GM23338 (cell line): Measurements from ENCODE around the gene CEP295NL. TPM values are rescaled to one million over a fixed set of nuclear protein-coding genes. Genes with fewer than 3 reads are reported as not detected.
A peak's percentile ranks its signal among the peaks of the same experiment; 100 is the strongest.
"Not testable (repeated sequence)": the region's sequence is repeated elsewhere in the genome, so short reads cannot be mapped to it uniquely, and the experiment has no call there.

Source experiments
- ATAC-seq: fragments of 200-7000 bp; cut with Tn5 transposase; 3 replicates; pipeline ENCODE4 v1.9.1; 2020
- DNase-seq: peaks from one replicate; pipeline ENCODE4 v3.0.0-alpha.2; 2015; ENCODE audit warnings: low spot score
- H2AFZ ChIP-seq: fragments of 200-600 bp; sonication (generic); 2 replicates; pipeline ENCODE4 v1.8.0; 2016; ENCODE audit warnings: antibody characterized with exemption, mild to moderate bottlenecking, moderate library complexity
- H3F3A ChIP-seq: fragments of 200-600 bp; sonication (generic); replicated peaks from 2 replicates; pipeline ENCODE4 v1.8.0; 2017; ENCODE audit warnings: antibody characterized with exemption, mixed run types, low read depth
- H3K27ac ChIP-seq: fragments of 200-600 bp; sonication (generic); 2 replicates; pipeline ENCODE4 v1.6.1; 2016; ENCODE audit warnings: low read depth
- H3K27me3 ChIP-seq: fragments of 200-600 bp; sonication (generic); 2 replicates; pipeline ENCODE4 v1.8.0; 2016; ENCODE audit warnings: mild to moderate bottlenecking, mixed run types, moderate library complexity; ENCODE audit not compliant: insufficient read depth
- H3K36me3 ChIP-seq: fragments of 200-600 bp; sonication (generic); 2 replicates; pipeline ENCODE4 v1.8.0; 2016; ENCODE audit warnings: mild to moderate bottlenecking; ENCODE audit not compliant: insufficient read depth
- H3K4me1 ChIP-seq: fragments of 200-600 bp; sonication (generic); 2 replicates; pipeline ENCODE4 v1.8.0; 2016; ENCODE audit warnings: mild to moderate bottlenecking, moderate library complexity; ENCODE audit not compliant: insufficient read depth
- H3K4me2 ChIP-seq: fragments of 200-600 bp; sonication (generic); 2 replicates; pipeline ENCODE4 v1.7.1; 2017; ENCODE audit warnings: mixed run types
- H3K4me3 ChIP-seq: fragments of 200-600 bp; sonication (generic); 2 replicates; pipeline ENCODE4 v1.6.1; 2016; ENCODE audit warnings: mixed run types
- H3K79me2 ChIP-seq: fragments of 200-600 bp; sonication (generic); replicated peaks from 2 replicates; pipeline ENCODE4 v1.8.0; 2017; ENCODE audit warnings: mild to moderate bottlenecking; ENCODE audit not compliant: insufficient read depth
- H3K9me2 ChIP-seq: fragments of 200-600 bp; sonication (generic); 2 replicates; pipeline ENCODE4 v1.8.0; 2017; ENCODE audit not compliant: insufficient read depth
- H4K20me1 ChIP-seq: fragments of 200-600 bp; sonication (generic); replicated peaks from 2 replicates; pipeline ENCODE4 v1.8.0; 2017; ENCODE audit warnings: mild to moderate bottlenecking; ENCODE audit not compliant: insufficient read depth
- H3K27ac Mint-ChIP-seq: 2 replicates; pipeline ENCODE4 v1.8.0; 2020; ENCODE audit warnings: inconsistent platforms, mild to moderate bottlenecking, moderate library complexity, mixed read lengths
- H3K27me3 Mint-ChIP-seq: 3 replicates; pipeline ENCODE4 v1.8.0; 2022; ENCODE audit warnings: low read depth, mild to moderate bottlenecking, moderate library complexity, mixed read lengths, inconsistent platforms; ENCODE audit not compliant: insufficient read depth, poor library complexity
- H3K36me3 Mint-ChIP-seq: 3 replicates; pipeline ENCODE4 v1.8.0; 2021; ENCODE audit warnings: low read depth, mild to moderate bottlenecking, inconsistent platforms, moderate library complexity, mixed read lengths
- H3K4me1 Mint-ChIP-seq: 3 replicates; pipeline ENCODE4 v1.8.0; 2020; ENCODE audit warnings: mild to moderate bottlenecking, inconsistent platforms, mixed read lengths
- H3K4me3 Mint-ChIP-seq: 3 replicates; pipeline ENCODE4 v1.8.0; 2021; ENCODE audit warnings: moderate library complexity, mild to moderate bottlenecking, inconsistent platforms, mixed read lengths
- H3K9me3 Mint-ChIP-seq: 3 replicates; pipeline ENCODE4 v1.8.0; 2020; ENCODE audit warnings: moderate library complexity, mild to moderate bottlenecking, inconsistent platforms, mixed read lengths
- CREB1 ChIP-seq: fragments of 250-450 bp; sonication (Bioruptor Pico); IDR thresholded peaks from 2 replicates; pipeline ENCODE4 v1.5.0; 2020; ENCODE audit warnings: low read depth, mild to moderate bottlenecking, moderate library complexity
- EZH2phosphoT487 ChIP-seq: fragments of 200-600 bp; sonication (generic); IDR thresholded peaks from one replicate; pipeline ENCODE4 v1.8.1; 2018; ENCODE audit warnings: antibody characterized with exemption; ENCODE audit not compliant: unreplicated experiment
- JUNB ChIP-seq: IDR thresholded peaks from one replicate; pipeline ENCODE4 v1.6.1; 2016; ENCODE audit warnings: antibody characterized with exemption; ENCODE audit not compliant: unreplicated experiment
- NANOG ChIP-seq: IDR thresholded peaks from 2 replicates; pipeline ENCODE4 v1.6.1; 2016; ENCODE audit warnings: antibody characterized with exemption, borderline replicate concordance
- POLR2AphosphoS5 ChIP-seq: IDR thresholded peaks from 2 replicates; pipeline ENCODE4 v1.6.1; 2016; ENCODE audit warnings: antibody characterized with exemption, low read depth
- STAT1 ChIP-seq: IDR thresholded peaks from one replicate; pipeline ENCODE4 v1.6.1; 2016; ENCODE audit warnings: antibody characterized with exemption; ENCODE audit not compliant: unreplicated experiment
- ZNF114 ChIP-seq: fragments of 250-450 bp; sonication (Bioruptor Pico); IDR thresholded peaks from 2 replicates; pipeline ENCODE4 v1.5.0; 2020; ENCODE audit warnings: mild to moderate bottlenecking, moderate library complexity
- ZNF331 ChIP-seq: fragments of 250-450 bp; sonication (Bioruptor Pico); IDR thresholded peaks from 2 replicates; pipeline ENCODE4 v1.5.0; 2020; ENCODE audit warnings: low read depth, mild to moderate bottlenecking, moderate library complexity
- polyA plus RNA-seq: library from polyadenylated mRNA; unstranded; fragments of >200 nt; fragmentation: Nextera tagmentation; extraction: Ambion mirVana; gene quantifications from 2 replicates; pipeline ENCODE4 v1.2.1, GENCODE V29; 2016
- total RNA-seq: library from RNA; depleted of rRNA; stranded (reverse); fragments of >200 nt; shearing (Covaris generic); gene quantifications from 2 replicates; pipeline ENCODE4 v1.2.3, GENCODE V29; 2014
- TF ChIP-seq, protein P1 (sequence below), 2 experiments: fragments of 200-600 bp in 1 of 2; sonication (generic) in 1 of 2; conservative IDR thresholded peaks; 2 replicates each; pipeline versions ENCODE4 v1.5.1 to v1.6.1; 2016 to 2017; ENCODE audit warnings: antibody characterized with exemption in 2 of 2, low read depth in 2 of 2, mild to moderate bottlenecking in 2 of 2, moderate library complexity in 1 of 2
- TF ChIP-seq, protein P2 (sequence below): IDR thresholded peaks from one replicate; pipeline ENCODE4 v1.6.1; 2018; ENCODE audit warnings: antibody characterized with exemption; ENCODE audit not compliant: unreplicated experiment
- TF ChIP-seq, protein P3 (sequence below): IDR thresholded peaks from 2 replicates; pipeline ENCODE4 v1.6.1; 2016; ENCODE audit warnings: antibody characterized with exemption

CEP295NL gene
- total and polyA plus RNA-seq, 2 experiments from 2014 or later, result 0.69 TPM; not detected in 1

DNA sequence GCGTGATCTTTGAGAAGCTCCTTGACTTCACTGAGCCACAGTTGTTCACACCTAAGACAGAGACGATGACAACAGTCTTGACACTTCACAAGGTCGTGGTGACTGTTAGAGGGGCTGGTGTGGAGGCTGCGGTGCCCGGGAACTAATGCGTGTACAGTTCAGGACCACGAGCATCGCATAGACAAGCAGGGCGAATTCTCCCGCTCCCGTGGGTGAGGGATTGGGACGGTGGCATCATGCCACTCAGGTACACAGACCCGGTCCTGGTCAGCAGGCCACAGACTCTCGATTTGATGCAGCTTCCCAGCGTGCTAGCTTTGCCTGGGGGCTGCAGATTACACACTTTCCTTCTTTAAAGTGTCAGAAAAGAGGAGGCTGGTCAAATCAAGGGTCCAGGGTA is 24.7 kb downstream of the CEP295NL start:
- no peak overlapping the region for H3K27ac ChIP-seq
- ATAC-seq (no peak), DNase-seq (no peak)
- TF ChIP-seq EZH2phosphoT487 (no peak), ZNF331 (CRISPR knock-in tag) (no peak), JUNB (no peak), CREB1 (no peak), POLR2AphosphoS5 (no peak), STAT1 (no peak), NANOG (no peak), ZNF114 (CRISPR knock-in tag) (no peak)
- TF ChIP-seq, protein P1, sequence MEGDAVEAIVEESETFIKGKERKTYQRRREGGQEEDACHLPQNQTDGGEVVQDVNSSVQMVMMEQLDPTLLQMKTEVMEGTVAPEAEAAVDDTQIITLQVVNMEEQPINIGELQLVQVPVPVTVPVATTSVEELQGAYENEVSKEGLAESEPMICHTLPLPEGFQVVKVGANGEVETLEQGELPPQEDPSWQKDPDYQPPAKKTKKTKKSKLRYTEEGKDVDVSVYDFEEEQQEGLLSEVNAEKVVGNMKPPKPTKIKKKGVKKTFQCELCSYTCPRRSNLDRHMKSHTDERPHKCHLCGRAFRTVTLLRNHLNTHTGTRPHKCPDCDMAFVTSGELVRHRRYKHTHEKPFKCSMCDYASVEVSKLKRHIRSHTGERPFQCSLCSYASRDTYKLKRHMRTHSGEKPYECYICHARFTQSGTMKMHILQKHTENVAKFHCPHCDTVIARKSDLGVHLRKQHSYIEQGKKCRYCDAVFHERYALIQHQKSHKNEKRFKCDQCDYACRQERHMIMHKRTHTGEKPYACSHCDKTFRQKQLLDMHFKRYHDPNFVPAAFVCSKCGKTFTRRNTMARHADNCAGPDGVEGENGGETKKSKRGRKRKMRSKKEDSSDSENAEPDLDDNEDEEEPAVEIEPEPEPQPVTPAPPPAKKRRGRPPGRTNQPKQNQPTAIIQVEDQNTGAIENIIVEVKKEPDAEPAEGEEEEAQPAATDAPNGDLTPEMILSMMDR (conservative IDR thresholded peaks at IDR 0.05; ENCODE audit: low read depth in 2 of 2), result no peak
- TF ChIP-seq, protein P2, sequence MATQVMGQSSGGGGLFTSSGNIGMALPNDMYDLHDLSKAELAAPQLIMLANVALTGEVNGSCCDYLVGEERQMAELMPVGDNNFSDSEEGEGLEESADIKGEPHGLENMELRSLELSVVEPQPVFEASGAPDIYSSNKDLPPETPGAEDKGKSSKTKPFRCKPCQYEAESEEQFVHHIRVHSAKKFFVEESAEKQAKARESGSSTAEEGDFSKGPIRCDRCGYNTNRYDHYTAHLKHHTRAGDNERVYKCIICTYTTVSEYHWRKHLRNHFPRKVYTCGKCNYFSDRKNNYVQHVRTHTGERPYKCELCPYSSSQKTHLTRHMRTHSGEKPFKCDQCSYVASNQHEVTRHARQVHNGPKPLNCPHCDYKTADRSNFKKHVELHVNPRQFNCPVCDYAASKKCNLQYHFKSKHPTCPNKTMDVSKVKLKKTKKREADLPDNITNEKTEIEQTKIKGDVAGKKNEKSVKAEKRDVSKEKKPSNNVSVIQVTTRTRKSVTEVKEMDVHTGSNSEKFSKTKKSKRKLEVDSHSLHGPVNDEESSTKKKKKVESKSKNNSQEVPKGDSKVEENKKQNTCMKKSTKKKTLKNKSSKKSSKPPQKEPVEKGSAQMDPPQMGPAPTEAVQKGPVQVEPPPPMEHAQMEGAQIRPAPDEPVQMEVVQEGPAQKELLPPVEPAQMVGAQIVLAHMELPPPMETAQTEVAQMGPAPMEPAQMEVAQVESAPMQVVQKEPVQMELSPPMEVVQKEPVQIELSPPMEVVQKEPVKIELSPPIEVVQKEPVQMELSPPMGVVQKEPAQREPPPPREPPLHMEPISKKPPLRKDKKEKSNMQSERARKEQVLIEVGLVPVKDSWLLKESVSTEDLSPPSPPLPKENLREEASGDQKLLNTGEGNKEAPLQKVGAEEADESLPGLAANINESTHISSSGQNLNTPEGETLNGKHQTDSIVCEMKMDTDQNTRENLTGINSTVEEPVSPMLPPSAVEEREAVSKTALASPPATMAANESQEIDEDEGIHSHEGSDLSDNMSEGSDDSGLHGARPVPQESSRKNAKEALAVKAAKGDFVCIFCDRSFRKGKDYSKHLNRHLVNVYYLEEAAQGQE, result no peak
- TF ChIP-seq, protein P3, sequence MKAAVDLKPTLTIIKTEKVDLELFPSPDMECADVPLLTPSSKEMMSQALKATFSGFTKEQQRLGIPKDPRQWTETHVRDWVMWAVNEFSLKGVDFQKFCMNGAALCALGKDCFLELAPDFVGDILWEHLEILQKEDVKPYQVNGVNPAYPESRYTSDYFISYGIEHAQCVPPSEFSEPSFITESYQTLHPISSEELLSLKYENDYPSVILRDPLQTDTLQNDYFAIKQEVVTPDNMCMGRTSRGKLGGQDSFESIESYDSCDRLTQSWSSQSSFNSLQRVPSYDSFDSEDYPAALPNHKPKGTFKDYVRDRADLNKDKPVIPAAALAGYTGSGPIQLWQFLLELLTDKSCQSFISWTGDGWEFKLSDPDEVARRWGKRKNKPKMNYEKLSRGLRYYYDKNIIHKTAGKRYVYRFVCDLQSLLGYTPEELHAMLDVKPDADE, result no peak
- no peaks in the 10 kb centered on the region for H3K36me3 ChIP-seq
- no peak overlapping the region for H3K4me3 ChIP-seq
- peaks cover 14% of the 10 kb centered on the region; the same call in 1 of the 2 replicates for H3K79me2 ChIP-seq
- H3K27me3 ChIP-seq, result no peaks in the 10 kb centered on the region
- peaks cover 18% of the 10 kb centered on the region for H3K27me3 Mint-ChIP-seq
- H3K9me3 Mint-ChIP-seq, result no peaks in the 10 kb centered on the region
- H3K4me1 Mint-ChIP-seq, result peaks cover 30% of the 10 kb centered on the region
- H3F3A ChIP-seq, result no peaks in the 10 kb centered on the region
- no peaks in the 10 kb centered on the region; the same call in none of the 2 replicates for H4K20me1 ChIP-seq
- no peak overlapping the region for H3K4me3 Mint-ChIP-seq
- H3K4me1 ChIP-seq, result peaks cover 2% of the 10 kb centered on the region
- H3K9me2 ChIP-seq, result no peaks in the 10 kb centered on the region
- no peaks in the 10 kb centered on the region; the same call in 2 of the 3 replicates for H3K36me3 Mint-ChIP-seq
- H3K27ac Mint-ChIP-seq, result no peak overlapping the region
- H2AFZ ChIP-seq, result no peak overlapping the region
- H3K4me2 ChIP-seq, result no peak overlapping the region

GRCh38 chr17:78876954-78877517 is 26.0 kb downstream of the CEP295NL start:
- not testable (repeated sequence) for H3F3A ChIP-seq, H2AFZ ChIP-seq, H3K9me3 Mint-ChIP-seq, ATAC-seq, H3K4me3 ChIP-seq, H3K36me3 Mint-ChIP-seq, H3K4me1 ChIP-seq, H4K20me1 ChIP-seq, H3K27me3 ChIP-seq, H3K4me3 Mint-ChIP-seq, DNase-seq, H3K36me3 ChIP-seq, H3K4me2 ChIP-seq, H3K27ac ChIP-seq, H3K9me2 ChIP-seq
- Mint-ChIP-seq H3K27ac (peak overlapping the region; percentile 81; the same call in 1 of the 2 replicates), H3K27me3 (peaks cover 20% of the 10 kb centered on the region), H3K4me1 (peaks cover 22% of the 10 kb centered on the region)
- peaks cover 14% of the 10 kb centered on the region; the same call in 1 of the 2 replicates for H3K79me2 ChIP-seq
